Measurements from ENCODE around the gene RPL3. TPM values are rescaled to one million over a fixed set of nuclear protein-coding genes. Genes with fewer than 3 reads are reported as not detected.

Gene RPL3
- total RNA-seq (1,000 to 10,000 TPM; 1,611 to 3,932 (median 3,789) TPM), polyA plus RNA-seq (1,000 to 10,000 TPM; 4,573 to 5,509 TPM), total RNA-seq (3,204 reads per million, percentile 100 among the genes with 10 or more reads in this experiment)

GRCh38 chr22:39319284-39320022 is at the start of gene RPL3:
Gene RPL3 (minus strand): TSS chr22:39319623. CDS start chr22:39319597, 26 bp downstream.
- H3K9me3 ChIP-seq (ENCODE audit: control insufficient read depth in 2 of 3, low read length in 3 of 3), result no peaks in the 10 kb centered on the region
- peaks cover 34 to 39% of the 10 kb centered on the region in 2 donors for H3K4me1 ChIP-seq (ENCODE audit: control insufficient read depth in 2 of 2, insufficient read depth in 2 of 2, low read length in 2 of 2)
- ChIA-PET CTCF (interaction anchor here (0.5 to 11.7 kb wide), 16 partner anchors 8 to 379 kb away, joined by 3 to 262 read pairs (median 4); no protein-coding TSS in a partner anchor), POLR2A (interaction anchor here (0.6 to 8.1 kb wide), 59 partner anchors 8 to 1410 kb away, joined by 3 to 240 read pairs (median 4); partner anchors contain the start of genes APOBEC3C, ATF4, JOSD1 and MIEF1)
- DNase-seq (peak; percentile 97 to 99 (median 98)), ATAC-seq (peak; percentile 93)
- H3K27me3 ChIP-seq (ENCODE audit: control insufficient read depth in 2 of 2, insufficient read depth in 2 of 2, low read length in 2 of 2), result no peaks in the 10 kb centered on the region
- peaks cover 0 to 10% (median 0%) of the 10 kb centered on the region in 11 donors for H3K9me3 Mint-ChIP-seq
- peak within 1 kb of the TSS; percentile 95 to 100 (median 98) for H3K4me3 Mint-ChIP-seq
- H3K27ac ChIP-seq (ENCODE audit: low read depth, low read length), result peak within 1 kb of the TSS; percentile 90
- peaks cover 0 to 3% (median 0%) of the 10 kb centered on the region in 5 donors for H3K27me3 Mint-ChIP-seq
- intact Hi-C loops (cut with micrococcal nuclease), result loop anchor here (1.0 to 10.0 kb wide), 15 partner anchors 23 to 922 kb away; partner anchors contain the start of genes ATF4 (in 2 of the 2), CBX6 (in 2 of the 2), CBX7 (in 2 of the 2) and RPS19BP1 (in 2 of the 2)
- H3K4me3 ChIP-seq (ENCODE audit: low read length), result peak within 1 kb of the TSS; percentile 81
- H3K27ac Mint-ChIP-seq, result peak within 1 kb of the TSS; percentile 95 to 99 (median 97)
- H3K36me3 Mint-ChIP-seq, result peaks cover 7 to 34% (median 12%) of the 10 kb centered on the region in 5 donors
- peaks cover 27 to 51% (median 35%) of the 10 kb centered on the region in 7 donors for H3K4me1 Mint-ChIP-seq
- peaks cover 18 to 43% (median 36%) of the 10 kb centered on the region in 3 experiments for H3K36me3 ChIP-seq (ENCODE audit: control insufficient read depth in 2 of 3, insufficient read depth in 3 of 3, low read length in 3 of 3)

DNA sequence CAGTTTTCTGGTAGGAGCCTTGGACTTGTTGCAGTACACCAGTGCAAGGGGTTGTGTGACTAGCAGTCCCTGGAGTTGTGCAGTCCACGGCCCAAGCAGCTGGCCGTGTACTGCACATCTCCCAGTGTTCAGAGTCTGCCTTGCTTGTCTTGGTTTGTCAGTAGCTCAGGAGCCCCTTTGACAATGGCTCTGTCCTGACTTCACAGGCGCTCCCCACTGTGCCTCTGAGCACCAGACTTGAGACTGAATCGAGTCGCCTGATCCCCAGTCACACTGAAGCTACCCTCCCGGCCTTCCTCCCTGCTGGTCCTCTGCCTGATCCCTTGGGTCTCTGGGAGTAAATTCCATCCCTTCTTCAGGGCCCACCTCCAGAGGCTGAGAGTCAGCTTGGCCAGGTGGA is 49.8 kb upstream of the RPL3 start:
- Histone ChIP-seq H3K4me1 (ENCODE audit: control insufficient read depth in 2 of 2, insufficient read depth in 2 of 2, low read length in 2 of 2) (no peaks in the 10 kb centered on the region), H3K4me3 (ENCODE audit: low read length) (no peak overlapping the region), H3K27me3 (ENCODE audit: control insufficient read depth in 2 of 2, insufficient read depth in 2 of 2, low read length in 2 of 2) (no peaks in the 10 kb centered on the region), H3K9me3 (ENCODE audit: control insufficient read depth in 2 of 3, low read length in 3 of 3) (peaks cover 0 to 4% (median 0%) of the 10 kb centered on the region in 3 experiments), H3K27ac (ENCODE audit: low read depth, low read length) (no peak overlapping the region), H3K36me3 (ENCODE audit: control insufficient read depth in 2 of 3, insufficient read depth in 3 of 3, low read length in 3 of 3) (no peaks in the 10 kb centered on the region)
- Mint-ChIP-seq H3K4me3 (no peak overlapping the region), H3K27me3 (peaks cover 0 to 2% (median 0%) of the 10 kb centered on the region in 5 donors), H3K4me1 (peaks cover 0 to 11% (median 5%) of the 10 kb centered on the region in 7 donors), H3K27ac (no peak overlapping the region), H3K9me3 (peaks cover 0 to 3% (median 0%) of the 10 kb centered on the region in 11 donors), H3K36me3 (no peaks in the 10 kb centered on the region)
- intact Hi-C loops (cut with micrococcal nuclease), result no loop called here
- DNase-seq (no peak), ATAC-seq (no peak)
- ChIA-PET POLR2A (no interaction called here), CTCF (no interaction called here)

GRCh38 chr22:39368461-39368911 is 49.1 kb upstream of the RPL3 start:
- Mint-ChIP-seq H3K36me3 (no peaks in the 10 kb centered on the region), H3K27me3 (peaks cover 0 to 2% (median 0%) of the 10 kb centered on the region in 5 donors), H3K4me3 (no peak overlapping the region), H3K9me3 (peaks cover 0 to 3% (median 0%) of the 10 kb centered on the region in 11 donors), H3K27ac (no peak overlapping the region), H3K4me1 (peaks cover 0 to 11% (median 5%) of the 10 kb centered on the region in 7 donors)
- DNase-seq (no peak), ATAC-seq (no peak)
- Histone ChIP-seq H3K9me3 (ENCODE audit: control insufficient read depth in 2 of 3, low read length in 3 of 3) (peaks cover 0 to 4% (median 0%) of the 10 kb centered on the region in 3 experiments), H3K27ac (ENCODE audit: low read depth, low read length) (no peak overlapping the region), H3K36me3 (ENCODE audit: control insufficient read depth in 2 of 3, insufficient read depth in 3 of 3, low read length in 3 of 3) (no peaks in the 10 kb centered on the region), H3K27me3 (ENCODE audit: control insufficient read depth in 2 of 2, insufficient read depth in 2 of 2, low read length in 2 of 2) (no peaks in the 10 kb centered on the region), H3K4me1 (ENCODE audit: control insufficient read depth in 2 of 2, insufficient read depth in 2 of 2, low read length in 2 of 2) (no peaks in the 10 kb centered on the region), H3K4me3 (ENCODE audit: low read length) (no peak overlapping the region)
- intact Hi-C loops (cut with micrococcal nuclease), result no loop called here
- POLR2A ChIA-PET, result no interaction called here
- CTCF ChIA-PET, result no interaction called here

GRCh38 chr22:39367035-39367434 is 47.6 kb upstream of the RPL3 start:
- Histone ChIP-seq H3K4me1 (ENCODE audit: control insufficient read depth in 2 of 2, insufficient read depth in 2 of 2, low read length in 2 of 2) (no peaks in the 10 kb centered on the region), H3K36me3 (ENCODE audit: control insufficient read depth in 2 of 3, insufficient read depth in 3 of 3, low read length in 3 of 3) (no peaks in the 10 kb centered on the region), H3K27me3 (ENCODE audit: control insufficient read depth in 2 of 2, insufficient read depth in 2 of 2, low read length in 2 of 2) (no peaks in the 10 kb centered on the region), H3K4me3 (ENCODE audit: low read length) (no peak overlapping the region), H3K27ac (ENCODE audit: low read depth, low read length) (no peak overlapping the region), H3K9me3 (ENCODE audit: control insufficient read depth in 2 of 3, low read length in 3 of 3) (peaks cover 0 to 3% (median 0%) of the 10 kb centered on the region in 3 experiments)
- Mint-ChIP-seq H3K27ac (peak overlapping the region in 3 of 9 donors; percentile 28 to 80 (median 54)), H3K36me3 (no peaks in the 10 kb centered on the region), H3K9me3 (peaks cover 0 to 3% (median 0%) of the 10 kb centered on the region in 11 donors), H3K27me3 (peaks cover 0 to 2% (median 0%) of the 10 kb centered on the region in 5 donors), H3K4me3 (no peak overlapping the region), H3K4me1 (peaks cover 0 to 11% (median 5%) of the 10 kb centered on the region in 7 donors)
- ChIA-PET CTCF (no interaction called here), POLR2A (interaction anchor here (0.5 kb wide), 1 partner anchor 714 kb away, joined by 3 read pairs; no protein-coding TSS in a partner anchor)
- no peak for ATAC-seq
- intact Hi-C loops (cut with micrococcal nuclease), result no loop called here
- DNase-seq, result no peak

DNA sequence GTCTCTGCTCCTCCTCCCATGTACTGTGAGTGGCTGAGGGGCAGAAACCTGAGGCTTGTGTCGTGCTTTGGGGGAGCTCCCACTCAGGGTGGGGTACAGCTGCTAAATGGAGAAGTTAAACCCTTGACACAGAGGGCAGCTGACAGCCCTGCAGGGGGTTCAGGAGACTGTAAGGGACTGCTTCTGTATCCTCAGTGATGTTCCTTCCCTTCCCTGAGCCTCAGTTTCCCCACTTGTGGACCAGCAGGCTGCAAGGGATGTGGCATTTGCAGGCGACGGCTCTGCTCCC is 46.0 kb upstream of the RPL3 start:
- H3K27me3 ChIP-seq (ENCODE audit: control insufficient read depth in 2 of 2, insufficient read depth in 2 of 2, low read length in 2 of 2), result no peaks in the 10 kb centered on the region
- DNase-seq (no peak), ATAC-seq (no peak)
- no peaks in the 10 kb centered on the region for H3K4me1 ChIP-seq (ENCODE audit: control insufficient read depth in 2 of 2, insufficient read depth in 2 of 2, low read length in 2 of 2)
- no peaks in the 10 kb centered on the region for H3K36me3 ChIP-seq (ENCODE audit: control insufficient read depth in 2 of 3, insufficient read depth in 3 of 3, low read length in 3 of 3)
- no peak overlapping the region for H3K27ac ChIP-seq (ENCODE audit: low read depth, low read length)
- H3K4me1 Mint-ChIP-seq, result peaks cover 0 to 11% (median 5%) of the 10 kb centered on the region in 7 donors
- no peaks in the 10 kb centered on the region for H3K9me3 ChIP-seq (ENCODE audit: control insufficient read depth in 2 of 3, low read length in 3 of 3)
- H3K9me3 Mint-ChIP-seq, result no peaks in the 10 kb centered on the region
- CTCF ChIA-PET, result no interaction called here
- no peak overlapping the region for H3K27ac Mint-ChIP-seq
- H3K27me3 Mint-ChIP-seq, result peaks cover 0 to 2% (median 0%) of the 10 kb centered on the region in 5 donors
- H3K4me3 Mint-ChIP-seq, result no peak overlapping the region
- H3K4me3 ChIP-seq (ENCODE audit: low read length), result no peak overlapping the region
- POLR2A ChIA-PET, result no interaction called here
- no peaks in the 10 kb centered on the region for H3K36me3 Mint-ChIP-seq
- intact Hi-C loops (cut with micrococcal nuclease), result no loop called here

DNA sequence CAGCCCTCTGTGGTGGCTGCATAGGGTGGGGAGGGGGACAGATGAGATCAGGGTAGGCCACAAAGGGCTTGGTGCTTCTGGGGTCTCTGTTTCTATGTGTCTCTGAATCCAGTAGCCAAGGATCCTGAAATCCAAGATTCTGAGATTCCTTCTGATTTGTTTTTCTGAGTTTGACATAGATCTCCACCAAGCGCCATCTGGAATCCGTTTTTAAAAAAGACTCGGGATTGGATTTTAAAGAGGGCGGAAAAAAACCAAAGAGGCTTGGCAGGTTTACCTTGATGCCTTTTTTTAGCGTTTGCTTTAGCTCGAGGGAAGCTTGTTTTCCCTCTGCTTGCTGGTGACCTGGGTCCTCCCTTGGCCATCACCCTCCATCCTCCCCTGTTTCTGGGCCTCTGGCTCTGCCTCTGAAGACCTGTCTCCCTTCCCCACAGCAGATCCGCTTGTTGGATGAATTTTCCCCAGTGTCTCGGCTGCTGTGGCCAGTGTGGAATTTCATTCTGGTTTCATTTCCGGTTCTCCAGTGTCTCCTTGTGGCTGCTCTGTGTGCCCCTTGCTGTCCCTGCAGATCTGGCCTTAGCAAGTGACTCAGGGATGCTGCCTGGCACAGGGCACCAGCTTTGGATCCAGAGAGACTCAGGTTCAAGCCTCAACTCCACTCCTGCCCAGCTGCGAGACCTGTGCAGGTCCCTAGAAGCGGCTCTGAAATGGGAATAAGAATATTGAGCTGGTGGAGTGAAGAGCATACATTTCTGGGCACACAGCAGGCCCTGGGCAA is 45.5 kb upstream of the RPL3 start:
- intact Hi-C loops (cut with micrococcal nuclease), result no loop called here
- Mint-ChIP-seq H3K36me3 (no peaks in the 10 kb centered on the region), H3K27ac (no peak overlapping the region), H3K27me3 (peaks cover 0 to 2% (median 0%) of the 10 kb centered on the region in 5 donors), H3K9me3 (no peaks in the 10 kb centered on the region), H3K4me3 (no peak overlapping the region), H3K4me1 (peaks cover 0 to 11% (median 7%) of the 10 kb centered on the region in 7 donors)
- Histone ChIP-seq H3K27ac (ENCODE audit: low read depth, low read length) (no peak overlapping the region), H3K9me3 (ENCODE audit: control insufficient read depth in 2 of 3, low read length in 3 of 3) (no peaks in the 10 kb centered on the region), H3K36me3 (ENCODE audit: control insufficient read depth in 2 of 3, insufficient read depth in 3 of 3, low read length in 3 of 3) (no peaks in the 10 kb centered on the region), H3K4me1 (ENCODE audit: control insufficient read depth in 2 of 2, insufficient read depth in 2 of 2, low read length in 2 of 2) (no peaks in the 10 kb centered on the region), H3K27me3 (ENCODE audit: control insufficient read depth in 2 of 2, insufficient read depth in 2 of 2, low read length in 2 of 2) (no peaks in the 10 kb centered on the region), H3K4me3 (ENCODE audit: low read length) (no peak overlapping the region)
- CTCF ChIA-PET, result no interaction called here
- ATAC-seq (no peak), DNase-seq (no peak)
- POLR2A ChIA-PET, result interaction anchor here (0.5 to 0.8 kb wide), 3 partner anchors 125 to 596 kb away, joined by 3 to 5 read pairs (median 3); no protein-coding TSS in a partner anchor

Data from naive thymus-derived CD4-positive, alpha-beta T cell (primary cell).